OCI-LY3 (cell line): Measurements from ENCODE around the gene PRCP.

Experiments
- EZH2phosphoT487 ChIP-seq: fragments of 200-600 bp; shearing (Covaris generic); IDR thresholded peaks from 2 replicates; pipeline ENCODE4 v1.6.1; 2018; ENCODE audit warnings: antibody characterized with exemption, mixed run types, low read depth
- TF ChIP-seq, protein P1 (sequence below): fragments of 200-600, 300-600 bp; sonication (generic); IDR thresholded peaks from 2 replicates; pipeline ENCODE4 v1.5.1; 2014; ENCODE audit warnings: antibody characterized with exemption, low read length, low read depth

- TF ChIP-seq, protein P1, sequence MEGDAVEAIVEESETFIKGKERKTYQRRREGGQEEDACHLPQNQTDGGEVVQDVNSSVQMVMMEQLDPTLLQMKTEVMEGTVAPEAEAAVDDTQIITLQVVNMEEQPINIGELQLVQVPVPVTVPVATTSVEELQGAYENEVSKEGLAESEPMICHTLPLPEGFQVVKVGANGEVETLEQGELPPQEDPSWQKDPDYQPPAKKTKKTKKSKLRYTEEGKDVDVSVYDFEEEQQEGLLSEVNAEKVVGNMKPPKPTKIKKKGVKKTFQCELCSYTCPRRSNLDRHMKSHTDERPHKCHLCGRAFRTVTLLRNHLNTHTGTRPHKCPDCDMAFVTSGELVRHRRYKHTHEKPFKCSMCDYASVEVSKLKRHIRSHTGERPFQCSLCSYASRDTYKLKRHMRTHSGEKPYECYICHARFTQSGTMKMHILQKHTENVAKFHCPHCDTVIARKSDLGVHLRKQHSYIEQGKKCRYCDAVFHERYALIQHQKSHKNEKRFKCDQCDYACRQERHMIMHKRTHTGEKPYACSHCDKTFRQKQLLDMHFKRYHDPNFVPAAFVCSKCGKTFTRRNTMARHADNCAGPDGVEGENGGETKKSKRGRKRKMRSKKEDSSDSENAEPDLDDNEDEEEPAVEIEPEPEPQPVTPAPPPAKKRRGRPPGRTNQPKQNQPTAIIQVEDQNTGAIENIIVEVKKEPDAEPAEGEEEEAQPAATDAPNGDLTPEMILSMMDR = no peak
- no peak for TF ChIP-seq EZH2phosphoT487
Observed at GRCh38 chr11:82814379-82814778, 85.9 kb downstream of the PRCP start.
